DOHH2 (cell line): ENCODE results near the gene EPHB3.

Experiments used
- H3F3A ChIP-seq: fragments of 200-600 bp; sonication (generic), shearing (Covaris generic); 2 replicates; pipeline ENCODE4 v1.6.0; 2016; ENCODE audit warnings: antibody characterized with exemption, mild to moderate bottlenecking; ENCODE audit not compliant: control insufficient read depth, insufficient read depth
- H3K27ac ChIP-seq: fragments of 200-600 bp; sonication (generic); 2 replicates; pipeline ENCODE4 v1.5.1; 2014; ENCODE audit warnings: low read depth, mild to moderate bottlenecking, low read length, moderate library complexity
- H3K27me3 ChIP-seq: fragments of 200-600 bp; sonication (generic); 2 replicates; pipeline ENCODE4 v1.6.1; 2014; ENCODE audit warnings: mild to moderate bottlenecking, low read length, mixed read lengths; ENCODE audit not compliant: control insufficient read depth
- H3K36me3 ChIP-seq: fragments of 200-600 bp; sonication (generic); 2 replicates; pipeline ENCODE4 v1.6.1; 2014; ENCODE audit warnings: mild to moderate bottlenecking, low read length, moderate library complexity, mixed read lengths; ENCODE audit not compliant: control insufficient read depth
- H3K4me1 ChIP-seq: fragments of 200-600 bp; sonication (generic); 2 replicates; pipeline ENCODE4 v1.6.1; 2014; ENCODE audit warnings: mild to moderate bottlenecking, low read length, mixed read lengths; ENCODE audit not compliant: control insufficient read depth
- H3K4me2 ChIP-seq: fragments of 200-600 bp; sonication (generic); 2 replicates; pipeline ENCODE4 v1.6.0; 2014; ENCODE audit warnings: mild to moderate bottlenecking, low read length, moderate library complexity
- H3K4me3 ChIP-seq: fragments of 200-600 bp; sonication (generic); 2 replicates; pipeline ENCODE4 v1.5.1; 2014; ENCODE audit warnings: mild to moderate bottlenecking, low read length, mixed read lengths
- H3K79me2 ChIP-seq: fragments of 200-600 bp; sonication (generic); 2 replicates; pipeline ENCODE4 v1.6.1; 2014; ENCODE audit warnings: mild to moderate bottlenecking, low read length, mixed read lengths; ENCODE audit not compliant: control insufficient read depth
- H3K9me2 ChIP-seq: fragments of 200-600 bp; sonication (generic); replicated peaks from 2 replicates; pipeline ENCODE4 v1.6.1; 2014; ENCODE audit warnings: mild to moderate bottlenecking, low read length, mixed read lengths; ENCODE audit not compliant: control insufficient read depth
- H3K9me3 ChIP-seq: fragments of 200-600 bp; sonication (generic); 2 replicates; pipeline ENCODE4 v1.6.1; 2014; ENCODE audit warnings: antibody characterized with exemption, low read length, mixed read lengths; ENCODE audit not compliant: control insufficient read depth, insufficient read depth
- H4K20me1 ChIP-seq: fragments of 200-600 bp; sonication (generic); 2 replicates; pipeline ENCODE4 v1.6.0; 2014; ENCODE audit warnings: low read depth, mild to moderate bottlenecking, antibody characterized with exemption, low read length, moderate library complexity; ENCODE audit not compliant: control insufficient read depth, insufficient read depth
- CTCF ChIP-seq: fragments of 200-600 bp; sonication (generic); IDR thresholded peaks from one replicate; pipeline ENCODE4 v1.5.1; 2014; ENCODE audit warnings: antibody characterized with exemption, mild to moderate bottlenecking, low read depth, low read length; ENCODE audit not compliant: poor library complexity, severe bottlenecking
- EZH2phosphoT487 ChIP-seq: fragments of 200-600 bp; sonication (generic); IDR thresholded peaks from 2 replicates; pipeline ENCODE4 v1.6.1; 2017; ENCODE audit warnings: borderline replicate concordance, mild to moderate bottlenecking, antibody characterized with exemption, low read length, moderate library complexity, mixed read lengths

Gene EPHB3

GRCh38 chr3:184580376-184580775 is 18.8 kb downstream of the EPHB3 start:
- no peaks in the 10 kb centered on the region for H3K9me3 ChIP-seq
- no peaks in the 10 kb centered on the region for H4K20me1 ChIP-seq
- no peaks in the 10 kb centered on the region; the same call in 1 of the 2 replicates for H3K27me3 ChIP-seq
- H3K4me2 ChIP-seq = no peak overlapping the region
- no peaks in the 10 kb centered on the region for H3F3A ChIP-seq
- no peak overlapping the region for H3K4me3 ChIP-seq
- no peak for TF ChIP-seq EZH2phosphoT487
- TF ChIP-seq CTCF = no peak
- peaks cover 15% of the 10 kb centered on the region for H3K4me1 ChIP-seq
- H3K79me2 ChIP-seq = no peaks in the 10 kb centered on the region
- H3K27ac ChIP-seq = no peak overlapping the region
- H3K9me2 ChIP-seq = no peaks in the 10 kb centered on the region
- H3K36me3 ChIP-seq = no peaks in the 10 kb centered on the region

- no peaks in the 10 kb centered on the region for H3K9me3 ChIP-seq
- TF ChIP-seq EZH2phosphoT487 (no peak), CTCF (no peak)
- H3K79me2 ChIP-seq = no peaks in the 10 kb centered on the region
- no peak overlapping the region for H3K4me2 ChIP-seq
- H3F3A ChIP-seq = no peaks in the 10 kb centered on the region
- no peak overlapping the region for H3K27ac ChIP-seq
- no peaks in the 10 kb centered on the region; the same call in 1 of the 2 replicates for H3K27me3 ChIP-seq
- H3K4me3 ChIP-seq = no peak overlapping the region
- no peaks in the 10 kb centered on the region for H3K9me2 ChIP-seq
- no peaks in the 10 kb centered on the region for H3K36me3 ChIP-seq
- peaks cover 15% of the 10 kb centered on the region for H3K4me1 ChIP-seq
- H4K20me1 ChIP-seq = no peaks in the 10 kb centered on the region
These were observed 19.8 kb downstream of the EPHB3 start for GRCh38 chr3:184581331-184581855.

DNA sequence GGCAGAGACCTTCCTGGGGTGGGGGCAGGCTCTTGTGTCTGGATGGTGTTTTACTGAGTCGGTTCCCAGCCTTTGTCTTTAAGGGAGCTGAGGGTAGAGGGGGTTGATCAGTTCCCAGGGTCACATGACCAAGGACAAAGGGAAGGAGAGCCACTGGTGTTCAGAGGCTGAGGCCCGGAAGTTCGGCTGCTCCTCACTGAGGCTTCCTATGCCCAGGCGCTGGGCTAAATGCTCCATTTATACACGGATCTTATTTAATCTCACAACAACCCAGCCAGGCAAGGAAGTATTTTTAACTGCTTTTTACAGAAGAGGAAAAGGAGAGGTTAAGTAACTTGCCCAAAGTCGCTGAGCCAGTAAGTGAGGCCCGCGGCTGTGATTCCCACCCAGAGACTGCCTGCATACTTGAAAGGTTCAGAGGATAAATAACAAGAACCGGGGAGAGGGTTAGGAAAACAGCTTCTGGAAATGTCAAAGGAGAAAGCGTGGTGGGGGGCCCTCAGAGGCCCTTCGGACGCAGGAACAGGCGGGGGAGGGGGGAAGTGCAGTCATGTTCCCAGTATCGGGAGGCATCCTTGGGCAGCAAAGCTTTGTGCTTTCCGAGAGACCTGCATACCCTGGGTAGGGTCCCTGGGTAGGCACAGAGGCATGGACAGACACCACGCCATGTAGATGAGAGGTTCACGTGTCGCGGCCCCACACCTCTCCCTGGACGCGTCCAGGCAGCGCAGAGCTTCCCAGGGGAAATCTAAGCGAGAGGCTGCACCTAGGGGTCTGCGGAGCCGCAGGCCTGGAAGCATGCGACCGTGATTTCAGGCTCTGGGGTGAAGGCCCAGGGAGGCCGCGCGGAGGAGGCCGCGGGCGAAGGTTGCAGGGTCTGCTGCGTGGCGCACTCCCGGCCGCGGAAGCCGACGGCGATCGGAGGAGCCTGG is 21.3 kb downstream of the EPHB3 start:
- H3K27ac ChIP-seq = no peak overlapping the region
- peaks cover 12% of the 10 kb centered on the region for H3K4me1 ChIP-seq
- no peak overlapping the region for H3K4me2 ChIP-seq
- H3K9me2 ChIP-seq = no peaks in the 10 kb centered on the region
- no peaks in the 10 kb centered on the region for H3K36me3 ChIP-seq
- no peak for TF ChIP-seq EZH2phosphoT487
- no peak for TF ChIP-seq CTCF
- H3K79me2 ChIP-seq = no peaks in the 10 kb centered on the region
- no peaks in the 10 kb centered on the region; the same call in 1 of the 2 replicates for H3K27me3 ChIP-seq
- H3F3A ChIP-seq = no peaks in the 10 kb centered on the region
- H4K20me1 ChIP-seq = no peaks in the 10 kb centered on the region
- no peaks in the 10 kb centered on the region for H3K9me3 ChIP-seq
- no peak overlapping the region for H3K4me3 ChIP-seq
